Epidermal melanocyte (primary cell): ENCODE results near the gene MEST.
"Not testable (repeated sequence)": the region's sequence is repeated elsewhere in the genome, so short reads cannot be mapped to it uniquely, and the experiment has no call there.

Source experiments
- DNase-seq: peaks from one replicate; pipeline ENCODE4 v3.0.0; 2011; ENCODE audit warnings: low spot score; ENCODE audit not compliant: insufficient read length

MEST gene

GRCh38 chr7:130491841-130492522 lies at the start of gene MEST:
Gene MEST, plus strand, starts transcription at chr7:130492085. Its CDS starts 229 bp downstream, at chr7:130492314.
- DNase-seq, result no peak

- DNase-seq, result no peak
Observed at GRCh38 chr7:130442601-130443000, 49.3 kb upstream of the MEST start.

- no peak for DNase-seq
Observed at GRCh38 chr7:130444234-130444633, 47.7 kb upstream of the MEST start.

- no peak for DNase-seq
Observed at GRCh38 chr7:130444751-130445407, 47.0 kb upstream of the MEST start.

- DNase-seq, result no peak
Observed at GRCh38 chr7:130446259-130446658, 45.6 kb upstream of the MEST start.

GRCh38 chr7:130451344-130451743 lies 40.5 kb upstream of the MEST start:
- DNase-seq, result not testable (repeated sequence)

- DNase-seq, result no peak
Observed at GRCh38 chr7:130452951-130453350, 38.9 kb upstream of the MEST start.

- no peak for DNase-seq
Observed at GRCh38 chr7:130454959-130455358, 36.9 kb upstream of the MEST start.

- DNase-seq, result no peak
Observed at GRCh38 chr7:130458257-130458656, 33.6 kb upstream of the MEST start.

- peak; percentile 38 for DNase-seq
Observed at GRCh38 chr7:130461272-130461671, 30.6 kb upstream of the MEST start.

- DNase-seq, result no peak
Observed at GRCh38 chr7:130463553-130464434, 28.1 kb upstream of the MEST start.

- no peak for DNase-seq
Observed at GRCh38 chr7:130468612-130469011, 23.3 kb upstream of the MEST start.

GRCh38 chr7:130471974-130472373 lies 19.9 kb upstream of the MEST start:
- no peak for DNase-seq

GRCh38 chr7:130473289-130473688 lies 18.6 kb upstream of the MEST start:
- no peak for DNase-seq

GRCh38 chr7:130473876-130474275 lies 18.0 kb upstream of the MEST start:
- no peak for DNase-seq

- no peak for DNase-seq
Observed at GRCh38 chr7:130475776-130476175, 16.1 kb upstream of the MEST start.

- no peak for DNase-seq
Observed at GRCh38 chr7:130476297-130477150, 15.4 kb upstream of the MEST start.

GRCh38 chr7:130478991-130479390 lies 12.9 kb upstream of the MEST start:
- no peak for DNase-seq

GRCh38 chr7:130479716-130480400 lies 12.0 kb upstream of the MEST start:
- no peak for DNase-seq

GRCh38 chr7:130481898-130482297 lies 10.0 kb upstream of the MEST start:
- DNase-seq, result no peak

GRCh38 chr7:130483031-130483430 lies 8.9 kb upstream of the MEST start:
- no peak for DNase-seq
